Smooth muscle cell (in vitro differentiated cells): ENCODE measurements around the gene HMCN2. TPM values are rescaled to one million over a fixed set of nuclear protein-coding genes. Genes with fewer than 3 reads are reported as not detected.

Experiments
- DNase-seq: peaks from one replicate; lab custom pipeline; 2025; ENCODE audit not compliant: unreplicated experiment; lab: John Stamatoyannopoulos, UW
- H2AFZ ChIP-seq: fragments of 200-600 bp; sonication (generic); 2 replicates; pipeline ENCODE4 v1.6.0; 2016; ENCODE audit warnings: antibody characterized with exemption, low read depth, mild to moderate bottlenecking
- H3F3A ChIP-seq: fragments of 200-600 bp; sonication (generic); 2 replicates; pipeline ENCODE4 v1.6.0; 2017; ENCODE audit warnings: antibody characterized with exemption, low read depth
- H3K27ac ChIP-seq: fragments of 200-600 bp; sonication (generic); 2 replicates; pipeline ENCODE4 v1.5.1; 2016; ENCODE audit warnings: low read depth, mild to moderate bottlenecking
- H3K27me3 ChIP-seq: fragments of 200-600 bp; sonication (generic); 2 replicates; pipeline ENCODE4 v1.6.1; 2016; ENCODE audit warnings: low read depth, mild to moderate bottlenecking
- H3K36me3 ChIP-seq: fragments of 200-600 bp; sonication (generic); 2 replicates; pipeline ENCODE4 v1.5.1; 2016; ENCODE audit warnings: low read depth
- H3K4me1 ChIP-seq: fragments of 200-600 bp; sonication (generic); 2 replicates; pipeline ENCODE4 v1.5.1; 2016; ENCODE audit warnings: low read depth
- H3K4me2 ChIP-seq: fragments of 200-600 bp; sonication (generic); 2 replicates; pipeline ENCODE4 v1.6.0; 2016; ENCODE audit warnings: mild to moderate bottlenecking
- H3K4me3 ChIP-seq: fragments of 200-600 bp; sonication (generic); 2 replicates; pipeline ENCODE4 v1.5.1; 2016; ENCODE audit warnings: mild to moderate bottlenecking
- H3K79me2 ChIP-seq: fragments of 200-600 bp; sonication (generic); 2 replicates; pipeline ENCODE4 v1.6.0; 2016; ENCODE audit warnings: low read depth, mild to moderate bottlenecking
- H3K9ac ChIP-seq: fragments of 200-600 bp; sonication (generic); 2 replicates; pipeline ENCODE4 v1.6.0; 2016; ENCODE audit warnings: low read depth
- H3K9me3 ChIP-seq: fragments of 200-600 bp; sonication (generic); replicated peaks from 2 replicates; pipeline ENCODE4 v1.5.1; 2016; ENCODE audit warnings: low read depth
- H4K20me1 ChIP-seq: fragments of 200-600 bp; sonication (generic); 2 replicates; pipeline ENCODE4 v1.6.0; 2016; ENCODE audit warnings: low read depth
- WGBS: methylation state at CpG from one replicate; pipeline ENCODE4 v1.1.7; 2016; ENCODE audit warnings: low lambda C conversion rate; 5-methylcytosine and 5-hydroxymethylcytosine counted together
- polyA plus RNA-seq: library from polyadenylated mRNA; unstranded; fragments of >200 nt; fragmentation: Nextera tagmentation; extraction: Ambion mirVana; gene quantifications from 2 replicates; pipeline ENCODE4 v1.2.1, GENCODE V29; 2016
- total RNA-seq: library from RNA; depleted of rRNA; stranded (reverse); fragments of >200 nt; gene quantifications from 2 replicates; pipeline ENCODE4 v1.2.3, GENCODE V29; 2014
- TF ChIP-seq, protein P1 (sequence below): fragments of 200-600 bp; sonication (generic); IDR thresholded peaks from 2 replicates; pipeline ENCODE4 v1.5.1; 2017; ENCODE audit warnings: borderline replicate concordance, mild to moderate bottlenecking, antibody characterized with exemption; ENCODE audit not compliant: insufficient read depth, poor library complexity, severe bottlenecking

The HMCN2 gene
- total and polyA plus RNA-seq, 2 experiments from 2014 or later: under 0.01 TPM; not detected in 1

DNA sequence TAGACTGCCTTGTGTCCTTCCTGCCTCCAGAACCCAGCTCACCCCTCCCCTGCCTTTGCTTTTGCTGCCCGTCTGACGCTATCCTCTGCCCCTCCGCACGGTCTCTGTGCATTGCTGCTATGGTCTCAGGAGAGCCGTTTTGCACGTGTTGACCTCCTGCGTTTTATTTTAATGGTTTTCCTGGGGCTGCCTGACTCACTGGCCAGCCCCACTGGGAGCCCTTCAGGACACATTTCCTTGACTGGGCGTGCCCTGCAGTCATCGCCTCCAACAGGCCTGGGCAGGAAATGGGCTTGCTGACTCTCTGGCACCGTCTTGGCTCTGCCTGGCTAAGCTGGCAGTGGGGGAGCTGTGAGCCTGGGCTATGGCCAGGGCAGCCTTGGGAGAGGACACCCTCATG is 161.3 kb downstream of the HMCN2 start:
- Histone ChIP-seq H3F3A (no peaks in the 10 kb centered on the region), H3K4me3 (no peak overlapping the region), H3K9me3 (no peaks in the 10 kb centered on the region), H3K36me3 (no peaks in the 10 kb centered on the region), H3K27me3 (peaks cover under 1% of the 10 kb centered on the region), H3K27ac (no peak overlapping the region), H4K20me1 (no peaks in the 10 kb centered on the region), H3K9ac (no peak overlapping the region), H2AFZ (no peak overlapping the region), H3K4me1 (peaks cover 4% of the 10 kb centered on the region), H3K79me2 (no peaks in the 10 kb centered on the region), H3K4me2 (no peak overlapping the region)
- TF ChIP-seq, protein P1, sequence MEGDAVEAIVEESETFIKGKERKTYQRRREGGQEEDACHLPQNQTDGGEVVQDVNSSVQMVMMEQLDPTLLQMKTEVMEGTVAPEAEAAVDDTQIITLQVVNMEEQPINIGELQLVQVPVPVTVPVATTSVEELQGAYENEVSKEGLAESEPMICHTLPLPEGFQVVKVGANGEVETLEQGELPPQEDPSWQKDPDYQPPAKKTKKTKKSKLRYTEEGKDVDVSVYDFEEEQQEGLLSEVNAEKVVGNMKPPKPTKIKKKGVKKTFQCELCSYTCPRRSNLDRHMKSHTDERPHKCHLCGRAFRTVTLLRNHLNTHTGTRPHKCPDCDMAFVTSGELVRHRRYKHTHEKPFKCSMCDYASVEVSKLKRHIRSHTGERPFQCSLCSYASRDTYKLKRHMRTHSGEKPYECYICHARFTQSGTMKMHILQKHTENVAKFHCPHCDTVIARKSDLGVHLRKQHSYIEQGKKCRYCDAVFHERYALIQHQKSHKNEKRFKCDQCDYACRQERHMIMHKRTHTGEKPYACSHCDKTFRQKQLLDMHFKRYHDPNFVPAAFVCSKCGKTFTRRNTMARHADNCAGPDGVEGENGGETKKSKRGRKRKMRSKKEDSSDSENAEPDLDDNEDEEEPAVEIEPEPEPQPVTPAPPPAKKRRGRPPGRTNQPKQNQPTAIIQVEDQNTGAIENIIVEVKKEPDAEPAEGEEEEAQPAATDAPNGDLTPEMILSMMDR: no peak
- 57% methylated on average over 10 of the region's 10 CpGs for WGBS
- no peak for DNase-seq

DNA sequence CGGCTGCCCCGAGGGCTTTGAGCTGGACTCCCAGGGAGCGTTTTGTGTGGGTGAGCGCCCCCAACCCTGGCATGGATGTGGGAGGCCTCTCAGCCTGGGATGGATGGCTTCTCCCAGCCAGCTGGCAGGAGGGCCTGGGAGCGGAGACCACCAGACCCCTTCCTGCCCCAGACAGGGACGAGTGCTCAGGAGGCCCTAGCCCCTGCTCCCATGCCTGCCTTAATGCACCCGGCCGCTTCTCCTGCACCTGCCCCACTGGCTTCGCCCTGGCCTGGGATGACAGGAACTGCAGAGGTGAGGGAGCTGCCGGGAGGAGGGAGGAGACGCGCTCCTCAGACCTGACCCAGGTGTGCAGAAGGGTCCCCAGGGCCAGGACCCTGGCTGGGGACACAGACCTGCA is 161.8 kb downstream of the HMCN2 start:
- H3K4me2 ChIP-seq: no peak overlapping the region
- no peaks in the 10 kb centered on the region for H3K36me3 ChIP-seq
- no peaks in the 10 kb centered on the region for H3K4me1 ChIP-seq
- no peaks in the 10 kb centered on the region for H3K79me2 ChIP-seq
- TF ChIP-seq, protein P1: no peak
- no peak overlapping the region for H3K4me3 ChIP-seq
- peaks cover 5% of the 10 kb centered on the region for H3K27me3 ChIP-seq
- DNase-seq: no peak
- H3K9ac ChIP-seq: no peak overlapping the region
- H4K20me1 ChIP-seq: no peaks in the 10 kb centered on the region
- H3F3A ChIP-seq: no peaks in the 10 kb centered on the region
- H3K27ac ChIP-seq: no peak overlapping the region
- H2AFZ ChIP-seq: no peak overlapping the region
- H3K9me3 ChIP-seq: no peaks in the 10 kb centered on the region
- WGBS: 92% methylated on average over 11 of the region's 12 CpGs

GRCh38 chr9:130428086-130428665 is 162.6 kb downstream of the HMCN2 start:
- TF ChIP-seq, protein P1: no peak
- Histone ChIP-seq H3K9ac (no peak overlapping the region), H3K4me1 (no peaks in the 10 kb centered on the region), H3K27ac (no peak overlapping the region), H3K4me3 (no peak overlapping the region), H4K20me1 (no peaks in the 10 kb centered on the region), H3K27me3 (peaks cover 13% of the 10 kb centered on the region), H3K9me3 (no peaks in the 10 kb centered on the region), H3F3A (no peaks in the 10 kb centered on the region), H3K79me2 (no peaks in the 10 kb centered on the region), H3K4me2 (no peak overlapping the region), H2AFZ (no peak overlapping the region), H3K36me3 (no peaks in the 10 kb centered on the region)
- 89% methylated on average over 20 of the region's 20 CpGs for WGBS
- DNase-seq: no peak

DNA sequence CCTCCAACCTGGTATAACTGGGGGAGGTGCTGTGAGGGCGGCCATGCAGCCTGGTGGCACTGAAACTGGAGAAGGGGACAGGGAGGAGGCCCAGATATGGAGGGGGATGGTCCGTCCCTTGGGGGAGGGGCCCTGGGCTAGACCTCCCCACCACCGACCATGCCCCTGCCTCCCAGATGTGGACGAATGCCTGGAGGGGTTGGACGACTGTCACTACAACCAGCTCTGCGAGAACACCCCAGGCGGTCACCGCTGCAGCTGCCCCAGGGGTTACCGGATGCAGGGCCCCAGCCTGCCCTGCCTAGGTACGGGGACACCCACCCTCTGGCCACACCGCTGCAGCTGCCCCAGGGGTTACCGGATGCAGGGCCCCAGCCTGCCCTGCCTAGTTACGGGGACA is 163.8 kb downstream of the HMCN2 start:
- H3K27ac ChIP-seq: no peak overlapping the region
- H3K4me1 ChIP-seq: no peaks in the 10 kb centered on the region
- 89% methylated on average over 13 of the region's 13 CpGs for WGBS
- TF ChIP-seq, protein P1: no peak
- peaks cover 24% of the 10 kb centered on the region for H3K27me3 ChIP-seq
- H3F3A ChIP-seq: no peaks in the 10 kb centered on the region
- no peak overlapping the region for H3K4me3 ChIP-seq
- H3K36me3 ChIP-seq: no peaks in the 10 kb centered on the region
- no peak overlapping the region for H3K9ac ChIP-seq
- H3K79me2 ChIP-seq: no peaks in the 10 kb centered on the region
- no peak for DNase-seq
- H3K4me2 ChIP-seq: no peak overlapping the region
- no peaks in the 10 kb centered on the region for H3K9me3 ChIP-seq
- no peaks in the 10 kb centered on the region for H4K20me1 ChIP-seq
- H2AFZ ChIP-seq: no peak overlapping the region
